Muscle of leg (tissue), 11 donors: ENCODE results near the gene TCF21. TPM values are rescaled to one million over a fixed set of nuclear protein-coding genes. Genes with fewer than 3 reads are reported as not detected.
A peak's percentile ranks its signal among the peaks of the same experiment; 100 is the strongest.

Source experiments
- DNase-seq: peaks from one replicate; pipeline ENCODE4 v3.0.0; 2013
- H3K27ac ChIP-seq: one replicate; pipeline ENCODE4 v1.5.1; 2013; ENCODE audit warnings: mild to moderate bottlenecking, low read length, control low read depth
- H3K27me3 ChIP-seq: one replicate; pipeline ENCODE4 v1.6.1; 2013; ENCODE audit warnings: low read length; ENCODE audit not compliant: control insufficient read depth, insufficient read depth
- H3K36me3 ChIP-seq: one replicate; pipeline ENCODE4 v1.6.1; 2013; ENCODE audit warnings: low read length; ENCODE audit not compliant: control insufficient read depth, insufficient read depth
- H3K4me1 ChIP-seq: one replicate; pipeline ENCODE4 v1.6.1; 2013; ENCODE audit warnings: low read length; ENCODE audit not compliant: control insufficient read depth, insufficient read depth
- H3K4me3 ChIP-seq: one replicate; pipeline ENCODE4 v1.5.1; 2013; ENCODE audit warnings: low read length, control low read depth
- H3K9me3 ChIP-seq: replicated peaks from 2 replicates; pipeline ENCODE4 v1.6.1; 2013; ENCODE audit warnings: low read depth, low read length; ENCODE audit not compliant: control insufficient read depth
- WGBS: methylation state at CpG from one replicate; pipeline ENCODE4 v1.1.5; 2013; ENCODE audit warnings: missing lambda C conversion rate; ENCODE audit not compliant: insufficient coverage; 5-methylcytosine and 5-hydroxymethylcytosine counted together
- polyA plus RNA-seq, 8 donors: library from polyadenylated mRNA; unstranded; fragments of 120-200 nt; gene quantifications; one replicate each; pipeline versions ENCODE4 v1.2.1 to v1.2.3, GENCODE V29; 2013; ENCODE audit warnings: inconsistent platforms in 1 of 8, low replicate concordance in 1 of 8; ENCODE audit not compliant: insufficient read length in 8 of 8, insufficient read depth in 1 of 8
- total RNA-seq: library from RNA; stranded (reverse); fragments of 120-200 nt; gene quantifications from one replicate; pipeline ENCODE4 v1.2.4, GENCODE V29; 2013

Gene TCF21
- total and polyA plus RNA-seq, 9 donors, result under 0.01 to 4.9 (median 0.11) TPM; not detected in 5

DNA sequence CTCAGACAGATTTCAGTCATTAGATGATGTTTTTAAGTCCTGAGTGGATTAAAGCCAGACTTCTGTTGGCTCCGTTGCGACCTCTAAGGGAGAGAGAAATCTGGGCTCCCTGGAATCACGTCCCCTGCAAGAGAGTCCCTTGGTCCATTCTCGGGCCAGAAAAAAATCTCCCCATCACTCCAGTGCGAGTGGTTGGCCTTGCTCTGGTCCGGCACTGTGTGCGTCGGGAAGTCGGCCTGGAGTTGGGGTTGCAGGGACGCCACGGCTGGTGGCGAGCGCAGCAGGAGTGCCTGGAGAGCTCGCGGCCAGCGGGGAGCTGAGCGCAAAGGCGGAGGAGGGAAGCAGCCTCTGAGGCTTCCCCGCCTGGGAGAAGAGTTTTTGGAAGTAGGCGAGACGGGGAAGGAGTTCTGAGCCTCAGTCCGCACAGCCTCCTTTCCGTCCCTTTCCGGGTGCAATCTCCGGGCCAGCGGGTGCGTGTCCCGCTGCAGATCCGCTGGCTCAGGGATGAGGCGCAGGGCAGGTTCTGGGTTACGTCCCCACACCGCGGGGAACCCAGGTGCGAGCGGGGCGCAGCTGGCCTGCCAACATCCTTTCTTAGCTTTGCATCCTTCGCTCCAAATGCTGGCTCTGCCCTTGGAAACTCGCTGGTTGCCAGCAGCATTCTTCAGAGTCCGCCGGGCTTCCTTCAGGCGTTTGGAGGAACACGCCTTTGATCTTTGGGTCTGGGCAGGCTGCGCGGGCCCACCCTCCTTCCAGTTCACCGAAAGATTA, 6.8 kb downstream of the TCF21 start:
- peak; percentile 31 for DNase-seq
- H3K9me3 ChIP-seq, result no peaks in the 10 kb centered on the region
- peaks cover 71% of the 10 kb centered on the region for H3K27me3 ChIP-seq
- under 1% methylated on average over 34 of the region's 45 CpGs for WGBS
- peaks cover 23% of the 10 kb centered on the region for H3K4me1 ChIP-seq
- H3K36me3 ChIP-seq, result no peaks in the 10 kb centered on the region
- H3K4me3 ChIP-seq, result no peak overlapping the region
- no peak overlapping the region for H3K27ac ChIP-seq

DNA sequence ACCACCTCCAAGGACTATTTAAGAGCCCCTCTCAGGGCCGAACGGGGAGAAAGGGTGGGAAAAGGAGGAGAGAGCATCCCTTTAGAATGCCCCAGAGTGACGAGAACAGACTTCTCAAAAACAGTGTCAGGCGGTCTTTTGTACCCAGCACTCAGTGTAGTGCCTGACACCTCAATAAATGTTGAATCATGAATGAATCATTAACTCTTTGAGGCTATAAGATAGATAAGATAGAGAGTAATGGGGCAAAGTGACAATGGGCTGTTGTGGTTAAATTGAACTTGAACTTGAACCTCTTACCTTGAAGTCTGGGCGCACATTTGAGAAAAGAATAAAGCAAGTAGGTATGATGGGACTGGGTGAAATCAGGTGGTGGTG, 7.4 kb downstream of the TCF21 start:
- H3K27me3 ChIP-seq, result peaks cover 67% of the 10 kb centered on the region
- peaks cover 19% of the 10 kb centered on the region for H3K4me1 ChIP-seq
- no peaks in the 10 kb centered on the region for H3K9me3 ChIP-seq
- no peak overlapping the region for H3K4me3 ChIP-seq
- no peaks in the 10 kb centered on the region for H3K36me3 ChIP-seq
- H3K27ac ChIP-seq, result no peak overlapping the region
- no peak for DNase-seq
- 20% methylated on average over 1 of the region's 5 CpGs for WGBS

DNA sequence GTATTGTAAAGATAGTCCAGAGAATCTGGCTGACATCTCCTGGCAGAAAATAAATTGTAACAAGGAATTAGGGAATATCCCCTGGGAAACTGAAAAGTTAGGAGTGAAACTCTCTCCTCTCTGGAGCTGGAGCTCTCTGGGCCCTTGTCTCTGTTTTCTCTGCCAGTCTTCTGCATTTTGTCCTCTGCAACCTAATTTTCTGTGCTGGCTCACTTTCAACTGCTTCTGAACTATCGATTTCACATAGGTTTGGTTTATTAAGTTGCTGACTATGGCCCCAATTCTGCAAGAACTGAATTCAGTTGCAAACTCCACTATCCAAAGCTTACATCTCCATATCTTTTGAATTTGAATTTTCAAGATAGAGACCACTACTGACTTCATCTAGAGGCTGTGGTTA, 9.3 kb downstream of the TCF21 start:
- Histone ChIP-seq H3K9me3 (no peaks in the 10 kb centered on the region), H3K27ac (no peak overlapping the region), H3K36me3 (no peaks in the 10 kb centered on the region), H3K27me3 (peaks cover 57% of the 10 kb centered on the region), H3K4me1 (peaks cover 9% of the 10 kb centered on the region), H3K4me3 (no peak overlapping the region)
- no peak for DNase-seq
- WGBS, result no CpG with 5 or more reads among the region's 1 CpG

DNA sequence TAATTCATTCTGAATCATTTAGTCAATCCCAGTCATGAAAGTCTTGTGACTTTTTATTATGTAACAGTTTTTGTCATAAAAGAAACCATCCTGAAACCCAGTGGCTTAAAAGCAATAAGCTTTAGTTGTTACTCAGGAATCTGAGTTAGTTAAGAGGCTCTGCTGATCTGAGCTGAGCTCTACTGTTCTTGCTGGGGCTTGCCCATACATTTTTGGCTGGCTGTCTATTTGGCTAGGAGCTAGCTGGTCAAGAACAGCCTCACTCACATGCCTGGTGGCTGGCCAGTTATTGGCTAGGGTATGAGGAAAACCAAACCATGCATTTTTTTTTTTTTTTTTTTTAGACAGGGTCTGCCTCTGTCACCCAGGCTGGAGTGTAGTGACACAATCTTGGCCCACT, 10.6 kb downstream of the TCF21 start:
- Histone ChIP-seq H3K27me3 (peaks cover 44% of the 10 kb centered on the region), H3K27ac (no peak overlapping the region), H3K9me3 (no peaks in the 10 kb centered on the region), H3K4me1 (peaks cover 9% of the 10 kb centered on the region), H3K36me3 (no peaks in the 10 kb centered on the region), H3K4me3 (no peak overlapping the region)
- no peak for DNase-seq

DNA sequence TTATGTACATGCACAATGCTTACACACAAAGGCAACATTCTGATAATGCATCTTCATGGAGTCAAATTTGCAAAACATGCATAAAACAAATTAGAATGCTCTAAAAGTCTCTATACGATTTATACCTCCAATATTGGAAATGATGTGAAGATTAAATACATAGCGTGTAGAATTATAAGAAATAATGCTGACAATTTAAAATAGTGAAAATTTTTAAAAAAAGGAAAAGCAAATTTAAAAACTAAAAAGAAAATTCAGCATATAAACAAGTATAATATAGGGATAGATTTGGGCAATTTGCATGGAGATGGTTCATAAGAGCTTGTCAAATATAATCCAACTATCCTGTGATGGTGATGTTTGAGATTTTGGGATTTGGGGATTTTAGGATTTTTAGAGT, 14.9 kb downstream of the TCF21 start:
- Histone ChIP-seq H3K9me3 (no peaks in the 10 kb centered on the region), H3K4me1 (no peaks in the 10 kb centered on the region), H3K36me3 (no peaks in the 10 kb centered on the region), H3K27me3 (peaks cover 14% of the 10 kb centered on the region), H3K4me3 (no peak overlapping the region), H3K27ac (no peak overlapping the region)
- WGBS, result no CpG with 5 or more reads among the region's 2 CpGs
- no peak for DNase-seq

DNA sequence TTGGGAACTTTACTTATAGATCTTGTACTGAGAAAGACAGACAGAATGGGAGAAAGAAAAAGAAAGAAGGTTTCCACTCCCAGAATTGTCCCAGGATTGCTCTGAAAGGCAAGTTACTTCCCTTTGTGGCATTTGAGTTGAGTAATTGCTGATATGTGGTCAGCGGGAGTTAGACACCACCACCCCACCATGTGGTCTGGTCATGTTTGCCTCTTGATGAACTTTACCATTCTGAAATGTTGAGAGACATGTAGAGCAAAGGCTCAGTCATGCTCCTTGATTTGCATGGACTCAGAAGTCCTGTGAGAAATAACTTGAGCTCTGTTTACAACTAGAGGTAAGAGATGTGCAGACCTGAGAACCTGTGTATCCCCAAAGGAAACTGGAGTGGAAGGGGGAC, 17.1 kb downstream of the TCF21 start:
- H3K4me1 ChIP-seq, result no peaks in the 10 kb centered on the region
- no peaks in the 10 kb centered on the region for H3K36me3 ChIP-seq
- H3K9me3 ChIP-seq, result no peaks in the 10 kb centered on the region
- H3K4me3 ChIP-seq, result no peak overlapping the region
- no peak overlapping the region for H3K27ac ChIP-seq
- peaks cover 10% of the 10 kb centered on the region for H3K27me3 ChIP-seq
- DNase-seq, result no peak
- WGBS, result no CpG with 5 or more reads among the region's 1 CpG

DNA sequence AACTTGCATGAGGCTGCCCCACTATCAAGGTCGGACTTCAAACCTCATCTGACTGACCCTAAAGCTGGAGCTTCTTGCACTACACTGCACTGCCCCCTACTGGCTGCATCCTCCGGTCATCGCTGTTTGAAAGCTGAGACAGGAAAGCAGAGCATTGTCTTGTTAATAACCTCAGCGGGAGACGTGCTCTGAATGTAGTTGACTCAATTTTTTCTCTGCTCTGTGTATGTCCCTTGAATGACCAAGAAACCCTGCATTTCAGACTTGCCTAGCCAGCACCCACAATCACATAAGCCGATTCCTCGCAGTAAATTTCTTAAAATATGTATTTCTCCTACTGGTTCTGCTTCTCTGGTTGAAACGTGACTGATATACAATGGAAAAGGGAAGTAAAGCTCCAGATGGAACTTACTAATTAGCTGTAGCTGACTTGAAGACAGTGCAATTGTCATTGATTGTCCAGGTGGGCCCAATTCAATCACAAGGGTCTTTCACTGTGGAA, 27.8 kb downstream of the TCF21 start:
- H3K4me3 ChIP-seq, result no peak overlapping the region
- H3K9me3 ChIP-seq, result no peaks in the 10 kb centered on the region
- WGBS, result 0% methylated on average over 2 of the region's 8 CpGs
- H3K27ac ChIP-seq, result no peak overlapping the region
- H3K4me1 ChIP-seq, result no peaks in the 10 kb centered on the region
- peaks cover 2% of the 10 kb centered on the region for H3K27me3 ChIP-seq
- H3K36me3 ChIP-seq, result no peaks in the 10 kb centered on the region
- DNase-seq, result peak; percentile 91

DNA sequence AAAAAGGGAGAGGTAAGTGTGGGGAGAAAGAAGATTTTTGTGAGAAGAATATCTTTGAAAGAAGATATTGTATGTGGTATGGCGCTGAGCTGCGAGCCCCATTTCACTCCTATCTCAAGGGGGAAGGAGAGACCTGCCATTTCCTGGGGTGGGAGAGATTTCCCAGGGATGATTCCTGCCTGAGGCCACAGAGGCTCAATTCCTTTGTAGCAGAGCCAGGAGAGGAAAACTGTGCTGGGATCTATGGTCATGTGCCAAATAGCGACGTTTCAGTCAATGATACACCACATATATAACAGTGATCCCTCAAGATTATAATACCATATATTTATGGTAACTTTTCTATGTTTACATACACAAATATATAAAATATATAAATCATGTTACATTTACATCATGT, 28.9 kb downstream of the TCF21 start:
- Histone ChIP-seq H3K36me3 (no peaks in the 10 kb centered on the region), H3K9me3 (no peaks in the 10 kb centered on the region), H3K4me3 (no peak overlapping the region), H3K27ac (no peak overlapping the region), H3K4me1 (no peaks in the 10 kb centered on the region), H3K27me3 (peaks cover 2% of the 10 kb centered on the region)
- DNase-seq, result no peak
- no CpG with 5 or more reads among the region's 4 CpGs for WGBS

DNA sequence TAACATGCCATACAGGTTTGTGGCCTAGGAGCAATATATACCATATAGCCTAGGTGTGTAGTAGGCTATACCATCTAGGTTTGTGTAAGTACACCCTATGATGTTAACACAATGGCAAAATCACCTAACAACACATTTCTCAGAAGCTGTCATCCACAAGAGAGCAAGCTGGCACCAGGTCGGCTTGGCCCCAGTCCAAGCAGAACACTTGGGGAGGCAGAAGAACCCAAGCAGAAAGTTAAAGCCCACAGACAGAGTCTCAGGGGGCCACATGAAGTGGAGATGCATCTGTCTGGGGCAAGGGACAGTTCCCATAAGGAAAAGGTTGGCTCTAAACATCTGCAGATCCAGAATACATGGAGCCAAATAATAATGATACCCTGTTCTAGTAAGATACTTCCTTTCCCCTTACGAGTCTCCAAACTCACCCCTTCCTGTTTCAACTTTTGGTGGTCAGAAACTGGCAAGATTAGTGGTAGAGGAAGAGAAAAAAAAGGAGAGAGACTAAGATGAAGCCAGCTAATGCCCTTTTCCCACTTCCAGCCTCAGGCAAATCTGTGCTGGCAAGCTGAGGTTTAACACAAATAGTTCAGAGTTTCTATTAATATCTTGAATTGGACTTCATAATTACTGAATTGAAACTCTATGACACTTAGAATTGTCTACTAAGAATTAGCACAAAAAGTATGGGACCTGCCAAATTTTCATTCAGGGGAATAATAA, 29.5 kb downstream of the TCF21 start:
- no CpG with 5 or more reads among the region's 2 CpGs for WGBS
- H3K27me3 ChIP-seq, result peaks cover 2% of the 10 kb centered on the region

DNA sequence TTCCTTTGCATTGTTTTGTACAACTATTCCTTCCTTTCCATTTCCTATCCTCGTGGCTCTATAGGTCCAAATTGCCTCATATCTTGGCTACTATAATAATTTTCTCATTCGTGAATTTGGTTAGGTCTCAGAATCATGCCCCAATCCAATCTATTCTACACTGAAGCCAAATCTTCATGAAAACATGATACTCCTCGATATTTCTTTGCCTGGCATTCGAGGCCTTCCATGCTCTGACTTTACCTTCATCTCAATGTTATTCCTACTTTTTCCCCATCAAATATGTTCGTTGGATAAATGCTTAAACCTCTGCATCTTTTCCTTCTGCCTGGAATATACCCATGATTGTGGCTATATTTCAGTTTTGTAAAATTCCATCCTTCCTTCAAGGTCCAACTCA, 30.4 kb downstream of the TCF21 start:
- H3K36me3 ChIP-seq, result no peaks in the 10 kb centered on the region
- 88% methylated on average over 3 of the region's 5 CpGs for WGBS
- H3K27ac ChIP-seq, result no peak overlapping the region
- H3K27me3 ChIP-seq, result peaks cover 2% of the 10 kb centered on the region
- no peaks in the 10 kb centered on the region for H3K9me3 ChIP-seq
- no peaks in the 10 kb centered on the region for H3K4me1 ChIP-seq
- DNase-seq, result no peak
- no peak overlapping the region for H3K4me3 ChIP-seq

More for the DNA sequence above, 29.5 kb downstream of the TCF21 start:
- Histone ChIP-seq H3K27ac (no peak overlapping the region), H3K36me3 (no peaks in the 10 kb centered on the region), H3K4me1 (no peaks in the 10 kb centered on the region), H3K9me3 (no peaks in the 10 kb centered on the region), H3K4me3 (no peak overlapping the region)
- no peak for DNase-seq
